Measurements from ENCODE around the gene SIK2. TPM values are rescaled to one million over a fixed set of nuclear protein-coding genes. Genes with fewer than 3 reads are reported as not detected.

SIK2 gene
- total RNA-seq, 1 experiment from 2014 or later, result 64.8 TPM

GRCh38 chr11:111672949-111673348, 70.7 kb downstream of the SIK2 start:
- H3K9me2 ChIP-seq (replicated peaks; ENCODE audit: insufficient read depth, low read length), result no peaks in the 10 kb centered on the region
- H3K4me2 ChIP-seq (ENCODE audit: low read depth, low read length, poor library complexity, severe bottlenecking), result no peak overlapping the region
- no peak overlapping the region for H3K4me3 ChIP-seq (ENCODE audit: low read length)
- H3K36me3 ChIP-seq (ENCODE audit: insufficient read depth, low read length), result peaks cover 32% of the 10 kb centered on the region
- H3K79me2 ChIP-seq (ENCODE audit: low read length), result peaks cover 75% of the 10 kb centered on the region
- no peak overlapping the region for H3K27ac ChIP-seq (ENCODE audit: low read length)
- no peak overlapping the region for H2AFZ ChIP-seq (ENCODE audit: low read length)
- no peaks in the 10 kb centered on the region for H3K9me3 ChIP-seq (ENCODE audit: low read length)
- DNase-seq, result no peak
- peaks cover 19% of the 10 kb centered on the region for H3K4me1 ChIP-seq (ENCODE audit: low read length)
- H4K20me1 ChIP-seq (ENCODE audit: insufficient read depth, low read depth, low read length), result peaks cover 9% of the 10 kb centered on the region; the same call in 1 of the 2 replicates
- no peak overlapping the region for H3K9ac ChIP-seq (ENCODE audit: low read length)
- no peaks in the 10 kb centered on the region for H3K27me3 ChIP-seq (ENCODE audit: low read length)

DNA sequence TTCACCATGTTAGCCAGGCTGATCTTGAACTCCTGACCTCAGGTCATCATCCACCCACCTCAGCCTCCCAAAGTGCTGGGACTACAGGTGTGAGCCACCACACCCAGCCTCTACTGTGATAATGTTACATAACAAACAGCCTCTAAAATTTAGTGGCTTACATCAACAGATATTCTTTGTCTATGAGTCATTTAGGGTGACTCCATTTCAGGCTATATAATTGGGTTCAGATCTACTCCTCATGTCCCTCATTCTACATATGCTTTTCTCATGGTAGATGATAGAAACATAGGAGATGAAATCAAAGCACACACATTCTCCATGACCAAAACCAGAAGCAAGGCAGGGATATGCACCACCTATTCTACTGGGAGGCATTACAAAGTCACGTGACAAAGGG, 72.7 kb downstream of the SIK2 start:
- no peaks in the 10 kb centered on the region for H3K9me3 ChIP-seq (ENCODE audit: low read length)
- H3K9ac ChIP-seq (ENCODE audit: low read length), result no peak overlapping the region
- peaks cover 32% of the 10 kb centered on the region for H3K36me3 ChIP-seq (ENCODE audit: insufficient read depth, low read length)
- peaks cover 9% of the 10 kb centered on the region; the same call in 1 of the 2 replicates for H4K20me1 ChIP-seq (ENCODE audit: insufficient read depth, low read depth, low read length)
- H3K4me2 ChIP-seq (ENCODE audit: low read depth, low read length, poor library complexity, severe bottlenecking), result no peak overlapping the region
- no peak overlapping the region for H3K4me3 ChIP-seq (ENCODE audit: low read length)
- no peak overlapping the region for H3K27ac ChIP-seq (ENCODE audit: low read length)
- no peaks in the 10 kb centered on the region for H3K9me2 ChIP-seq (replicated peaks; ENCODE audit: insufficient read depth, low read length)
- DNase-seq, result no peak
- H3K27me3 ChIP-seq (ENCODE audit: low read length), result no peaks in the 10 kb centered on the region
- H3K4me1 ChIP-seq (ENCODE audit: low read length), result peaks cover 28% of the 10 kb centered on the region
- peaks cover 72% of the 10 kb centered on the region for H3K79me2 ChIP-seq (ENCODE audit: low read length)
- H2AFZ ChIP-seq (ENCODE audit: low read length), result no peak overlapping the region

DNA sequence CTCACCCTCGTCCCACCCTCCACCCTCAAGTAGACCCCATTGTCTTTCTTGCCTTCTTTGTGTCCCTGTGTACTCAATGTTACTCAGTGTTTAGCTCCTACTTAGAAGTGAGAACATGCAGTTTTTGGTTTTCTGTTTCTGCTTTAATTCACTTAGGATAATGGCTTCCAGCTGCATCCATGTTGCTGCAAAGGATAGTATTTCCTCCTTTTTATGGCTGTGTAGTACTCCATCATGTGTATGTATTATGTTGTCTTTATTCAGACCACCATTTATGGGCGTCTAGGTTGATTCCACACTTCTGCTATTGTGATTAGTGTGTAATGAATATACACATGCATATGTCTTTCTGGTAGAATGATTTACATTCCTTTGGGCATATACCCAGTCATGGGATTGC, 73.6 kb downstream of the SIK2 start:
- Histone ChIP-seq H4K20me1 (ENCODE audit: insufficient read depth, low read depth, low read length) (peaks cover 6% of the 10 kb centered on the region; the same call in 1 of the 2 replicates), H3K4me1 (ENCODE audit: low read length) (peaks cover 28% of the 10 kb centered on the region), H3K27me3 (ENCODE audit: low read length) (no peaks in the 10 kb centered on the region), H3K27ac (ENCODE audit: low read length) (no peak overlapping the region), H3K9ac (ENCODE audit: low read length) (no peak overlapping the region), H3K9me2 (replicated peaks; ENCODE audit: insufficient read depth, low read length) (no peaks in the 10 kb centered on the region), H3K36me3 (ENCODE audit: insufficient read depth, low read length) (peaks cover 32% of the 10 kb centered on the region), H3K79me2 (ENCODE audit: low read length) (peaks cover 69% of the 10 kb centered on the region), H3K4me2 (ENCODE audit: low read depth, low read length, poor library complexity, severe bottlenecking) (peak overlapping the region; percentile 1), H3K4me3 (ENCODE audit: low read length) (no peak overlapping the region), H3K9me3 (ENCODE audit: low read length) (no peaks in the 10 kb centered on the region), H2AFZ (ENCODE audit: low read length) (no peak overlapping the region)
- no peak for DNase-seq

GRCh38 chr11:111676878-111677585, 74.8 kb downstream of the SIK2 start:
- no peak overlapping the region for H3K27ac ChIP-seq (ENCODE audit: low read length)
- peak overlapping the region; percentile 1 for H3K4me2 ChIP-seq (ENCODE audit: low read depth, low read length, poor library complexity, severe bottlenecking)
- no peaks in the 10 kb centered on the region for H3K9me2 ChIP-seq (replicated peaks; ENCODE audit: insufficient read depth, low read length)
- no peak for DNase-seq
- H3K9me3 ChIP-seq (ENCODE audit: low read length), result no peaks in the 10 kb centered on the region
- no peaks in the 10 kb centered on the region for H4K20me1 ChIP-seq (ENCODE audit: insufficient read depth, low read depth, low read length)
- H3K79me2 ChIP-seq (ENCODE audit: low read length), result peaks cover 74% of the 10 kb centered on the region
- peaks cover 28% of the 10 kb centered on the region for H3K4me1 ChIP-seq (ENCODE audit: low read length)
- H3K9ac ChIP-seq (ENCODE audit: low read length), result no peak overlapping the region
- peaks cover 23% of the 10 kb centered on the region for H3K36me3 ChIP-seq (ENCODE audit: insufficient read depth, low read length)
- no peak overlapping the region for H3K4me3 ChIP-seq (ENCODE audit: low read length)
- H2AFZ ChIP-seq (ENCODE audit: low read length), result no peak overlapping the region
- no peaks in the 10 kb centered on the region for H3K27me3 ChIP-seq (ENCODE audit: low read length)

DNA sequence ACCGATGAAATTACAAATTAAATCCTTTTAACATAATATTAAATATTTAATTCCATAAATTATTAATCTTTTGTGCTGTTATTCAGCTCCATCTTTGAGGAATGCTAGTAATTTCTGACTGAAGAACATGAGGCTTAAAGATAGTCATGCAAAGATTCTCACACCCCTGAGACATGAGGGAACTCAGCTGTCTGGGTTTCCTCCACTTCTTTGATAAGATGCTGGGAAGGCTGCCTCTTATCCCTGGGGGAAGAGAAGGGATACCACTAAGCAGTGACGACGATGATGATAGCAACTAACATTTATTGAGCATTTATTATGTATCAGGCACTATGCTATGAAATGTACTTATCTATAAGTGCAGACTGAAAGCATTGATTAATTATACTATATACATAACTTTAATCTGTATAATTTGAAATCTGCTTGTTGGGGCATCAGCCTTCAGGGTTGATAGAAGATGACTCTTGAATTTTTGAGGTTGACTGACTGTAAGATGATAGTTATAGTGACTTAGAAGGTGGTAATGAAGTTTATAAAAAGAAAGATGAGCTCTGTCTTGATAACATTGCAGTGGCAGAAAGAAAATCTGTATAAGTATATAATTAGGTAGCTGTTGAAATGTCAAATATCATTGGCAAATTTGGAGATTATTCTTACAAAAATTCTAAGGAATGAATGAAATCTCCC, 78.4 kb downstream of the SIK2 start:
- Histone ChIP-seq H2AFZ (ENCODE audit: low read length) (no peak overlapping the region), H4K20me1 (ENCODE audit: insufficient read depth, low read depth, low read length) (no peaks in the 10 kb centered on the region), H3K9ac (ENCODE audit: low read length) (no peak overlapping the region), H3K79me2 (ENCODE audit: low read length) (peaks cover 84% of the 10 kb centered on the region), H3K4me1 (ENCODE audit: low read length) (peaks cover 28% of the 10 kb centered on the region), H3K9me2 (replicated peaks; ENCODE audit: insufficient read depth, low read length) (no peaks in the 10 kb centered on the region), H3K9me3 (ENCODE audit: low read length) (no peaks in the 10 kb centered on the region), H3K4me3 (ENCODE audit: low read length) (no peak overlapping the region), H3K27ac (ENCODE audit: low read length) (no peak overlapping the region), H3K4me2 (ENCODE audit: low read depth, low read length, poor library complexity, severe bottlenecking) (no peak overlapping the region), H3K36me3 (ENCODE audit: insufficient read depth, low read length) (peaks cover 8% of the 10 kb centered on the region; the same call in 1 of the 2 replicates), H3K27me3 (ENCODE audit: low read length) (no peaks in the 10 kb centered on the region)
- DNase-seq, result no peak

DNA sequence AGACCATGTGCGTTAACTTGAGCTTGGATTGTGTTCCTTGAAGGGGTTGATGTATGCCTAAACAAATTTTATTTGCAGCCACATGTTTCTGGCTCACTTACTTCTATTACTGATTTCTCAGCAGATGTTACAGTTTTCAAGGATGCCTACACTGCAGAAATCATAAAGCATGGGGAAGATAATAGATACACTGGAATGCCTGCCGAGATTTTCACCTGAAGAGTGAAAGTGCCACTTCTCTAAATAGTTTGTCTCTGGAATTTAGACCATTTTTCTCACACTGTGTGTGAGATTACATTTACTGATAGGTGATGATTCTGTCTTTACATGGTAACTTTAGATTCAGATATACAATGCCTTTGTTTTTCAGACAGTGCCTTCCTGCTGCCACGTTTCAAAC, 81.6 kb downstream of the SIK2 start:
- Histone ChIP-seq H4K20me1 (ENCODE audit: insufficient read depth, low read depth, low read length) (no peaks in the 10 kb centered on the region), H3K27me3 (ENCODE audit: low read length) (no peaks in the 10 kb centered on the region), H3K9ac (ENCODE audit: low read length) (no peak overlapping the region), H3K4me1 (ENCODE audit: low read length) (no peaks in the 10 kb centered on the region; the same call in 1 of the 2 replicates), H3K36me3 (ENCODE audit: insufficient read depth, low read length) (peaks cover 13% of the 10 kb centered on the region), H3K9me3 (ENCODE audit: low read length) (no peaks in the 10 kb centered on the region), H3K4me3 (ENCODE audit: low read length) (no peak overlapping the region), H3K79me2 (ENCODE audit: low read length) (peaks cover 61% of the 10 kb centered on the region), H2AFZ (ENCODE audit: low read length) (no peak overlapping the region), H3K27ac (ENCODE audit: low read length) (no peak overlapping the region), H3K9me2 (replicated peaks; ENCODE audit: insufficient read depth, low read length) (no peaks in the 10 kb centered on the region), H3K4me2 (ENCODE audit: low read depth, low read length, poor library complexity, severe bottlenecking) (no peak overlapping the region)
- DNase-seq, result no peak

DNA sequence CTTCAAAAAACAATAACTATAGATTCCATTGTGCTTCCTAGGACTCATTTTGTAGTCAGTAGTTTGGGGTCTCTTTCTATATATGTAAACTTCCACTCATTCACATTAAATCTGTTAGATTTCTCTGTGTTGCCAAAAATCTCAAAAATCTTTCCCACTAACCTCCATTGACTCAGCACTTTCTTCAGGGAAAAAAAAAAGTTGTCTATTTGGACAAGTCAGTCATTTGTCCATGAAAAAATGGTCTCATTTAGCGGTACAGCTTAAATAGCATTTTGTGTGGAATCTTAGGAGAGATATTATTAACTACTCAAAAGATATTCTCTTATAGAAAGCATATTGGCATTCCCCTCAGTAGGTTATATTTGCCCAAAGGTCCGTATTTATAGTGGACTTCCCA, 82.0 kb downstream of the SIK2 start:
- Histone ChIP-seq H3K79me2 (ENCODE audit: low read length) (peaks cover 61% of the 10 kb centered on the region), H3K27me3 (ENCODE audit: low read length) (no peaks in the 10 kb centered on the region), H3K9me2 (replicated peaks; ENCODE audit: insufficient read depth, low read length) (no peaks in the 10 kb centered on the region)

GRCh38 chr11:111688013-111688412, 85.8 kb downstream of the SIK2 start:
- H3K9ac ChIP-seq (ENCODE audit: low read length), result no peak overlapping the region
- no peak overlapping the region for H2AFZ ChIP-seq (ENCODE audit: low read length)
- H3K4me2 ChIP-seq (ENCODE audit: low read depth, low read length, poor library complexity, severe bottlenecking), result no peak overlapping the region
- peaks cover 50% of the 10 kb centered on the region for H3K79me2 ChIP-seq (ENCODE audit: low read length)
- peaks cover 29% of the 10 kb centered on the region for H3K36me3 ChIP-seq (ENCODE audit: insufficient read depth, low read length)
- no peak overlapping the region for H3K4me3 ChIP-seq (ENCODE audit: low read length)
- no peaks in the 10 kb centered on the region for H4K20me1 ChIP-seq (ENCODE audit: insufficient read depth, low read depth, low read length)
- no peaks in the 10 kb centered on the region for H3K27me3 ChIP-seq (ENCODE audit: low read length)
- no peak overlapping the region for H3K27ac ChIP-seq (ENCODE audit: low read length)
- no peaks in the 10 kb centered on the region for H3K9me3 ChIP-seq (ENCODE audit: low read length)
- no peak for DNase-seq
- no peaks in the 10 kb centered on the region for H3K9me2 ChIP-seq (replicated peaks; ENCODE audit: insufficient read depth, low read length)
- H3K4me1 ChIP-seq (ENCODE audit: low read length), result peaks cover 5% of the 10 kb centered on the region

More for the DNA sequence above, 82.0 kb downstream of the SIK2 start:
- no peaks in the 10 kb centered on the region for H3K4me1 ChIP-seq (ENCODE audit: low read length)
- no peak for DNase-seq
- H2AFZ ChIP-seq (ENCODE audit: low read length), result no peak overlapping the region
- no peak overlapping the region for H3K9ac ChIP-seq (ENCODE audit: low read length)
- no peak overlapping the region for H3K4me2 ChIP-seq (ENCODE audit: low read depth, low read length, poor library complexity, severe bottlenecking)
- no peaks in the 10 kb centered on the region for H3K9me3 ChIP-seq (ENCODE audit: low read length)
- no peak overlapping the region for H3K4me3 ChIP-seq (ENCODE audit: low read length)
- no peak overlapping the region for H3K27ac ChIP-seq (ENCODE audit: low read length)
- no peaks in the 10 kb centered on the region for H4K20me1 ChIP-seq (ENCODE audit: insufficient read depth, low read depth, low read length)
- H3K36me3 ChIP-seq (ENCODE audit: insufficient read depth, low read length), result peaks cover 18% of the 10 kb centered on the region
